Smooth muscle cell (in vitro differentiated cells): ENCODE results near the gene C1QTNF12. TPM values are rescaled to one million over a fixed set of nuclear protein-coding genes. Genes with fewer than 3 reads are reported as not detected.
A peak's percentile ranks its signal among the peaks of the same experiment; 100 is the strongest.

ENCODE experiments used
- DNase-seq: peaks from one replicate; lab custom pipeline; 2025; ENCODE audit not compliant: unreplicated experiment; lab: John Stamatoyannopoulos, UW
- H2AFZ ChIP-seq: fragments of 200-600 bp; sonication (generic); 2 replicates; pipeline ENCODE4 v1.6.0; 2016; ENCODE audit warnings: antibody characterized with exemption, low read depth, mild to moderate bottlenecking
- H3F3A ChIP-seq: fragments of 200-600 bp; sonication (generic); 2 replicates; pipeline ENCODE4 v1.6.0; 2017; ENCODE audit warnings: antibody characterized with exemption, low read depth
- H3K27ac ChIP-seq: fragments of 200-600 bp; sonication (generic); 2 replicates; pipeline ENCODE4 v1.5.1; 2016; ENCODE audit warnings: low read depth, mild to moderate bottlenecking
- H3K27me3 ChIP-seq: fragments of 200-600 bp; sonication (generic); 2 replicates; pipeline ENCODE4 v1.6.1; 2016; ENCODE audit warnings: low read depth, mild to moderate bottlenecking
- H3K36me3 ChIP-seq: fragments of 200-600 bp; sonication (generic); 2 replicates; pipeline ENCODE4 v1.5.1; 2016; ENCODE audit warnings: low read depth
- H3K4me1 ChIP-seq: fragments of 200-600 bp; sonication (generic); 2 replicates; pipeline ENCODE4 v1.5.1; 2016; ENCODE audit warnings: low read depth
- H3K4me2 ChIP-seq: fragments of 200-600 bp; sonication (generic); 2 replicates; pipeline ENCODE4 v1.6.0; 2016; ENCODE audit warnings: mild to moderate bottlenecking
- H3K4me3 ChIP-seq: fragments of 200-600 bp; sonication (generic); 2 replicates; pipeline ENCODE4 v1.5.1; 2016; ENCODE audit warnings: mild to moderate bottlenecking
- H3K79me2 ChIP-seq: fragments of 200-600 bp; sonication (generic); 2 replicates; pipeline ENCODE4 v1.6.0; 2016; ENCODE audit warnings: low read depth, mild to moderate bottlenecking
- H3K9ac ChIP-seq: fragments of 200-600 bp; sonication (generic); 2 replicates; pipeline ENCODE4 v1.6.0; 2016; ENCODE audit warnings: low read depth
- H3K9me3 ChIP-seq: fragments of 200-600 bp; sonication (generic); replicated peaks from 2 replicates; pipeline ENCODE4 v1.5.1; 2016; ENCODE audit warnings: low read depth
- H4K20me1 ChIP-seq: fragments of 200-600 bp; sonication (generic); 2 replicates; pipeline ENCODE4 v1.6.0; 2016; ENCODE audit warnings: low read depth
- CTCF ChIP-seq: fragments of 200-600 bp; sonication (generic); IDR thresholded peaks from 2 replicates; pipeline ENCODE4 v1.5.1; 2017; ENCODE audit warnings: borderline replicate concordance, mild to moderate bottlenecking, antibody characterized with exemption; ENCODE audit not compliant: insufficient read depth, poor library complexity, severe bottlenecking
- WGBS: methylation state at CpG from one replicate; pipeline ENCODE4 v1.1.7; 2016; ENCODE audit warnings: low lambda C conversion rate; 5-methylcytosine and 5-hydroxymethylcytosine counted together
- polyA plus RNA-seq: library from polyadenylated mRNA; unstranded; fragments of >200 nt; fragmentation: Nextera tagmentation; extraction: Ambion mirVana; gene quantifications from 2 replicates; pipeline ENCODE4 v1.2.1, GENCODE V29; 2016
- total RNA-seq: library from RNA; depleted of rRNA; stranded (reverse); fragments of >200 nt; gene quantifications from 2 replicates; pipeline ENCODE4 v1.2.3, GENCODE V29; 2014

C1QTNF12 gene
- total and polyA plus RNA-seq, 2 experiments from 2014 or later, result 1.8 to 5.4 TPM

- Histone ChIP-seq H2AFZ (no peak overlapping the region), H3K4me2 (no peak overlapping the region), H3K36me3 (no peaks in the 10 kb centered on the region), H3F3A (no peaks in the 10 kb centered on the region), H3K79me2 (no peaks in the 10 kb centered on the region), H3K4me1 (no peaks in the 10 kb centered on the region), H3K9me3 (no peaks in the 10 kb centered on the region), H3K27me3 (no peaks in the 10 kb centered on the region), H4K20me1 (peaks cover 6% of the 10 kb centered on the region), H3K4me3 (no peak overlapping the region), H3K9ac (no peak overlapping the region), H3K27ac (no peak overlapping the region)
- peak; percentile 51 for TF ChIP-seq CTCF
- 60% methylated on average over 44 of the region's 45 CpGs for WGBS
- DNase-seq, result no peak
Measured at GRCh38 chr1:1291548-1292441, 45.3 kb upstream of the C1QTNF12 start.

- no peak for TF ChIP-seq CTCF
- H3K4me1 ChIP-seq, result no peaks in the 10 kb centered on the region
- no peaks in the 10 kb centered on the region for H3F3A ChIP-seq
- no peak overlapping the region for H3K4me3 ChIP-seq
- no peaks in the 10 kb centered on the region for H3K27me3 ChIP-seq
- no peaks in the 10 kb centered on the region for H3K9me3 ChIP-seq
- no peak overlapping the region for H3K4me2 ChIP-seq
- DNase-seq, result no peak
- no peak overlapping the region for H3K27ac ChIP-seq
- H3K9ac ChIP-seq, result no peak overlapping the region
- peaks cover 6% of the 10 kb centered on the region for H4K20me1 ChIP-seq
- no peaks in the 10 kb centered on the region for H3K36me3 ChIP-seq
- WGBS, result 86% methylated on average over 25 of the region's 28 CpGs
- H2AFZ ChIP-seq, result no peak overlapping the region
- no peaks in the 10 kb centered on the region for H3K79me2 ChIP-seq
Measured at GRCh38 chr1:1291023-1291528, 44.6 kb upstream of the C1QTNF12 start.

- Histone ChIP-seq H3K4me3 (no peak overlapping the region), H3K27ac (no peak overlapping the region), H2AFZ (no peak overlapping the region), H3K4me2 (no peak overlapping the region), H3F3A (no peaks in the 10 kb centered on the region), H3K4me1 (no peaks in the 10 kb centered on the region), H4K20me1 (peaks cover 6% of the 10 kb centered on the region), H3K79me2 (no peaks in the 10 kb centered on the region), H3K9ac (no peak overlapping the region), H3K9me3 (no peaks in the 10 kb centered on the region), H3K36me3 (no peaks in the 10 kb centered on the region), H3K27me3 (no peaks in the 10 kb centered on the region)
- DNase-seq, result peak; percentile 11
- TF ChIP-seq CTCF, result peak; percentile 52
- WGBS, result 59% methylated on average over 15 of the region's 15 CpGs
Measured at GRCh38 chr1:1290238-1290731, 43.8 kb upstream of the C1QTNF12 start.
